Endometrial microvascular endothelial cells (primary cell): ENCODE results near the gene PAFAH1B2. TPM values are rescaled to one million over a fixed set of nuclear protein-coding genes. Genes with fewer than 3 reads are reported as not detected.
"Not testable (repeated sequence)": the region's sequence is repeated elsewhere in the genome, so short reads cannot be mapped to it uniquely, and the experiment has no call there.

Experiments used
- in situ Hi-C: cut with HindIII; loops from 2 replicates; pipeline ENCODE4 v1.10.0; 2017; ENCODE audit warnings: low sequenced_read_pairs, low pct_unique_long_range_greater_than_20kb; ENCODE audit errors: inconsistent ontology term
- total RNA-seq: library from RNA; depleted of rRNA; stranded (reverse); fragments of >200 nt; gene quantifications from one replicate; pipeline ENCODE4 v1.2.3, GENCODE V29; 2015; ENCODE audit errors: inconsistent ontology term

PAFAH1B2 gene
- total RNA-seq, 1 donor from 2014 or later: 123 TPM

- in situ Hi-C loops: loop anchor here (10.0 kb wide), 1 partner anchor 55 kb away; no protein-coding TSS in a partner anchor
These were observed 26.1 kb downstream of the PAFAH1B2 start for GRCh38 chr11:117170210-117170609.

- in situ Hi-C loops: loop anchor here (10.0 kb wide), 1 partner anchor 54 kb away; no protein-coding TSS in a partner anchor
These were observed 26.9 kb downstream of the PAFAH1B2 start for GRCh38 chr11:117171007-117171403.

GRCh38 chr11:117171404-117172061 lies 27.4 kb downstream of the PAFAH1B2 start:
- in situ Hi-C loops: loop anchor here (10.0 kb wide), 1 partner anchor 53 kb away; no protein-coding TSS in a partner anchor

- in situ Hi-C loops: loop anchor here (10.0 kb wide), 1 partner anchor 52 kb away; no protein-coding TSS in a partner anchor
These were observed 28.8 kb downstream of the PAFAH1B2 start for GRCh38 chr11:117172724-117173421.

- in situ Hi-C loops: loop anchor here (10.0 kb wide), 1 partner anchor 50 kb away; no protein-coding TSS in a partner anchor
These were observed 31.0 kb downstream of the PAFAH1B2 start for GRCh38 chr11:117175104-117175503.

GRCh38 chr11:117175781-117176180 lies 31.7 kb downstream of the PAFAH1B2 start:
- in situ Hi-C loops: loop anchor here (10.0 kb wide), 1 partner anchor 49 kb away; no protein-coding TSS in a partner anchor

- in situ Hi-C loops: loop anchor here (10.0 kb wide), 1 partner anchor 49 kb away; no protein-coding TSS in a partner anchor
These were observed 32.1 kb downstream of the PAFAH1B2 start for GRCh38 chr11:117176186-117176585.

GRCh38 chr11:117177534-117178209 lies 33.6 kb downstream of the PAFAH1B2 start:
- in situ Hi-C loops: loop anchor here (10.0 kb wide), 1 partner anchor 47 kb away; no protein-coding TSS in a partner anchor

GRCh38 chr11:117178210-117179034 lies 34.3 kb downstream of the PAFAH1B2 start, which contains the start of gene SIDT2:
SIDT2 (plus strand) TSS chr11:117178743; CDS start chr11:117179264, 521 bp downstream.
- in situ Hi-C loops: loop anchor here (10.0 kb wide), 1 partner anchor 46 kb away; no protein-coding TSS in a partner anchor

- in situ Hi-C loops: loop anchor here (10.0 kb wide), 1 partner anchor 45 kb away; no protein-coding TSS in a partner anchor
These were observed 35.2 kb downstream of the PAFAH1B2 start for GRCh38 chr11:117179048-117179999.

GRCh38 chr11:117180020-117180419 lies 35.9 kb downstream of the PAFAH1B2 start:
- in situ Hi-C loops: no loop called here

GRCh38 chr11:117180661-117181585 lies 36.8 kb downstream of the PAFAH1B2 start:
- in situ Hi-C loops: no loop called here

GRCh38 chr11:117181586-117182550 lies 37.8 kb downstream of the PAFAH1B2 start:
- in situ Hi-C loops: no loop called here

- in situ Hi-C loops: no loop called here
These were observed 38.5 kb downstream of the PAFAH1B2 start for GRCh38 chr11:117182551-117182935.

GRCh38 chr11:117183178-117183577 lies 39.1 kb downstream of the PAFAH1B2 start:
- in situ Hi-C loops: not testable (repeated sequence)
